ENCODE measurements around the gene VAV2.

DNA sequence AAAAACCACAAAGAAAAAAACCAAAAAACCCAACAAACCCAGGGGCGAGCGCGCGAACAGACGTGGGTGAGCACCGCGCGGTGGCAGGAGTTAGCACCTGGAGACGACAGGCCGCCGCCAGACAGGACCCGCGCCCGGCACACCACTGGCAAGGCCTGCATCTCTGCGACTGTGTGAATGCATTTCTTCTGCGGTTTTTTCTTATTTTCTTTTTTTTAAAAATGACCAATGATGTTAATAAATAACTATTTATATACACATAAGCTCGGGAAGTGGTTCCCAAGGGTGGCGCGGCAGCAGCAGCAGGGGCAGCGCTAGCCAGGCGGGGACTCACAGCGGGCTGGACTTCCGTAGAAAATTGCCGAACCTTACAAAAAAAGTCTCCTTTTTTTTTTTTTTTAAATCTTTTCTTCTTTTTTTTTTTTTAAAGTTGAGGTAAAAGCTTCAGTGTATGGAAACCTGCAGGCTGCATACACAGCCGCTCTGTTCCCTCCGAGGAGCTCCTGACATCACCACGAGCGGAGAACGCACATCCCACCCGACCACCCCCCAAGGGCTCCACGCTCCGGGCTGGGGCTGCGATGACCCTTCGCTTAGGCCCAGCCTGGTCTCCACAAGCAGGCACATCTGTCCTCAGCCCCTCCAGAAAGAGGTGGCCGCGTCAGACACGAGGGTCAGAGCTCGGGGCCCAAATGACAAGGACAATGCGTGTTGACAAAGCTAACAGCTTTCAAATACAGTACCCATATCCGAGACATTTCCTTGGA, 40.5 kb upstream of the VAV2 start:
- TF ChIP-seq, protein P1, sequence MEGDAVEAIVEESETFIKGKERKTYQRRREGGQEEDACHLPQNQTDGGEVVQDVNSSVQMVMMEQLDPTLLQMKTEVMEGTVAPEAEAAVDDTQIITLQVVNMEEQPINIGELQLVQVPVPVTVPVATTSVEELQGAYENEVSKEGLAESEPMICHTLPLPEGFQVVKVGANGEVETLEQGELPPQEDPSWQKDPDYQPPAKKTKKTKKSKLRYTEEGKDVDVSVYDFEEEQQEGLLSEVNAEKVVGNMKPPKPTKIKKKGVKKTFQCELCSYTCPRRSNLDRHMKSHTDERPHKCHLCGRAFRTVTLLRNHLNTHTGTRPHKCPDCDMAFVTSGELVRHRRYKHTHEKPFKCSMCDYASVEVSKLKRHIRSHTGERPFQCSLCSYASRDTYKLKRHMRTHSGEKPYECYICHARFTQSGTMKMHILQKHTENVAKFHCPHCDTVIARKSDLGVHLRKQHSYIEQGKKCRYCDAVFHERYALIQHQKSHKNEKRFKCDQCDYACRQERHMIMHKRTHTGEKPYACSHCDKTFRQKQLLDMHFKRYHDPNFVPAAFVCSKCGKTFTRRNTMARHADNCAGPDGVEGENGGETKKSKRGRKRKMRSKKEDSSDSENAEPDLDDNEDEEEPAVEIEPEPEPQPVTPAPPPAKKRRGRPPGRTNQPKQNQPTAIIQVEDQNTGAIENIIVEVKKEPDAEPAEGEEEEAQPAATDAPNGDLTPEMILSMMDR (IDR thresholded peaks at IDR 0.05) = no peak
- TF ChIP-seq POLR2A (IDR thresholded peaks at IDR 0.05) = no peak

Data from tibial nerve (tissue), 3 donors.